NT2/D1 (cell line): ENCODE results near the gene RCCD1.

Source experiments
- SUZ12 ChIP-seq: IDR thresholded peaks from 2 replicates; pipeline ENCODE4 v1.6.1; 2011; ENCODE audit not compliant: insufficient read length, insufficient read depth; ENCODE audit errors: extremely low read depth
- ZNF274 ChIP-seq: IDR thresholded peaks from 2 replicates; pipeline ENCODE4 v1.6.1; 2011; ENCODE audit warnings: mild to moderate bottlenecking, low read depth, low read length

DNA sequence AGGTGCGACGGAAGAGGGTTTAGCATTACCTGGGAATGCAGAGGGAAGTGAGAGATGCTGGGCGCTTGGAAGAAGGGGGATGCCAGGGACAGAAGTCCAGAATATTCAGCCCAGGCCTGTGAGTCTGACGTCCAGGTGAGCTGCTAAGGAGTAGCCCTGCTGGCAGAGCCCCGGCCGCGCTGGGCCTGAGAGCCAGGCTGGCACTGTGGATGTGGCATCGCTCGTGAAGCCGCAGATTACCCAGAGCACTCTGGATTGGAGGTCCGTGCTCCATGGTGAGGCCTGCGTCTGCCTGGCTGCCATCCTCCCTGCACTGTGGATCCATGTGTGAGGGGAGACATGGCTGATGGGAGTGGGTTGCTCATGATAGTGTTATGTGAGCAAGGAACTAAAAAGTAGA, 37.1 kb upstream of the RCCD1 start:
- TF ChIP-seq ZNF274 (no peak), SUZ12 (no peak)
